ENCODE measurements around the gene ITIH3. TPM values are rescaled to one million over a fixed set of nuclear protein-coding genes. Genes with fewer than 3 reads are reported as not detected.

ITIH3 gene
- total RNA-seq, 1 experiment from 2014 or later: not detected

- H3K4me3 ChIP-seq: no peak overlapping the region
- no peak for DNase-seq
- no peaks in the 10 kb centered on the region for H3K9me3 ChIP-seq
- H3K27me3 ChIP-seq: no peaks in the 10 kb centered on the region
- H3K36me3 ChIP-seq: no peaks in the 10 kb centered on the region
These were observed 10.9 kb downstream of the ITIH3 start for GRCh38 chr3:52805270-52806039.

- no peaks in the 10 kb centered on the region for H3K9me3 ChIP-seq
- no peaks in the 10 kb centered on the region for H3K27me3 ChIP-seq
- H3K36me3 ChIP-seq: no peaks in the 10 kb centered on the region
- DNase-seq: no peak
- no peak overlapping the region for H3K4me3 ChIP-seq
These were observed 14.6 kb downstream of the ITIH3 start for GRCh38 chr3:52809149-52809548.

GRCh38 chr3:52809662-52810377, 15.2 kb downstream of the ITIH3 start:
- no peaks in the 10 kb centered on the region for H3K36me3 ChIP-seq
- DNase-seq: no peak
- no peak overlapping the region for H3K4me3 ChIP-seq
- no peaks in the 10 kb centered on the region for H3K27me3 ChIP-seq
- no peaks in the 10 kb centered on the region for H3K9me3 ChIP-seq

- Histone ChIP-seq H3K4me3 (no peak overlapping the region), H3K36me3 (no peaks in the 10 kb centered on the region), H3K27me3 (no peaks in the 10 kb centered on the region), H3K9me3 (no peaks in the 10 kb centered on the region)
- DNase-seq: no peak
These were observed 16.3 kb downstream of the ITIH3 start for GRCh38 chr3:52810923-52811322.

GRCh38 chr3:52811452-52812011, 16.9 kb downstream of the ITIH3 start:
- H3K9me3 ChIP-seq: no peaks in the 10 kb centered on the region

GRCh38 chr3:52813810-52814209, 19.2 kb downstream of the ITIH3 start:
- H3K4me3 ChIP-seq: no peak overlapping the region
- no peaks in the 10 kb centered on the region for H3K9me3 ChIP-seq
- H3K27me3 ChIP-seq: no peaks in the 10 kb centered on the region
- H3K36me3 ChIP-seq: no peaks in the 10 kb centered on the region
- no peak for DNase-seq

More at GRCh38 chr3:52811452-52812011, 16.9 kb downstream of the ITIH3 start:
- DNase-seq: no peak
- no peak overlapping the region for H3K4me3 ChIP-seq
- H3K27me3 ChIP-seq: no peaks in the 10 kb centered on the region
- H3K36me3 ChIP-seq: no peaks in the 10 kb centered on the region

- Histone ChIP-seq H3K36me3 (no peaks in the 10 kb centered on the region), H3K4me3 (no peak overlapping the region), H3K9me3 (no peaks in the 10 kb centered on the region), H3K27me3 (no peaks in the 10 kb centered on the region)
- no peak for DNase-seq
These were observed 21.6 kb downstream of the ITIH3 start for GRCh38 chr3:52816199-52816598.

GRCh38 chr3:52816654-52817053, 22.1 kb downstream of the ITIH3 start:
- Histone ChIP-seq H3K9me3 (no peaks in the 10 kb centered on the region), H3K27me3 (no peaks in the 10 kb centered on the region), H3K4me3 (no peak overlapping the region), H3K36me3 (no peaks in the 10 kb centered on the region)
- no peak for DNase-seq

- H3K9me3 ChIP-seq: no peaks in the 10 kb centered on the region
- no peak for DNase-seq
- H3K4me3 ChIP-seq: no peak overlapping the region
- no peaks in the 10 kb centered on the region for H3K27me3 ChIP-seq
- H3K36me3 ChIP-seq: no peaks in the 10 kb centered on the region
These were observed 22.6 kb downstream of the ITIH3 start for GRCh38 chr3:52817221-52817620.

GRCh38 chr3:52817860-52818259, 23.3 kb downstream of the ITIH3 start:
- no peak for DNase-seq
- Histone ChIP-seq H3K36me3 (no peaks in the 10 kb centered on the region), H3K4me3 (no peak overlapping the region), H3K9me3 (no peaks in the 10 kb centered on the region), H3K27me3 (no peaks in the 10 kb centered on the region)

- Histone ChIP-seq H3K36me3 (no peaks in the 10 kb centered on the region), H3K27me3 (no peaks in the 10 kb centered on the region), H3K9me3 (no peaks in the 10 kb centered on the region), H3K4me3 (no peak overlapping the region)
- DNase-seq: no peak
These were observed 25.3 kb downstream of the ITIH3 start for GRCh38 chr3:52819936-52820335.

GRCh38 chr3:52820736-52821135, 26.1 kb downstream of the ITIH3 start:
- no peak for DNase-seq
- no peaks in the 10 kb centered on the region for H3K9me3 ChIP-seq
- H3K27me3 ChIP-seq: no peaks in the 10 kb centered on the region
- H3K4me3 ChIP-seq: no peak overlapping the region
- H3K36me3 ChIP-seq: no peaks in the 10 kb centered on the region

- Histone ChIP-seq H3K4me3 (no peak overlapping the region), H3K36me3 (no peaks in the 10 kb centered on the region), H3K9me3 (no peaks in the 10 kb centered on the region), H3K27me3 (no peaks in the 10 kb centered on the region)
- no peak for DNase-seq
These were observed 27.8 kb downstream of the ITIH3 start for GRCh38 chr3:52822363-52822762.

- DNase-seq: no peak
- no peaks in the 10 kb centered on the region for H3K9me3 ChIP-seq
- H3K27me3 ChIP-seq: no peaks in the 10 kb centered on the region
- no peaks in the 10 kb centered on the region for H3K36me3 ChIP-seq
- no peak overlapping the region for H3K4me3 ChIP-seq
These were observed 29.4 kb downstream of the ITIH3 start for GRCh38 chr3:52824037-52824436.

GRCh38 chr3:52827441-52827840, 32.8 kb downstream of the ITIH3 start:
- no peaks in the 10 kb centered on the region for H3K27me3 ChIP-seq

GRCh38 chr3:52827866-52828376, 33.3 kb downstream of the ITIH3 start:
- H3K36me3 ChIP-seq: no peaks in the 10 kb centered on the region
- no peaks in the 10 kb centered on the region for H3K9me3 ChIP-seq
- H3K27me3 ChIP-seq: no peaks in the 10 kb centered on the region
- no peak for DNase-seq
- H3K4me3 ChIP-seq: no peak overlapping the region

More at GRCh38 chr3:52827441-52827840, 32.8 kb downstream of the ITIH3 start:
- Histone ChIP-seq H3K9me3 (no peaks in the 10 kb centered on the region), H3K36me3 (no peaks in the 10 kb centered on the region), H3K4me3 (no peak overlapping the region)
- no peak for DNase-seq

GRCh38 chr3:52829482-52829881, 34.9 kb downstream of the ITIH3 start:
- Histone ChIP-seq H3K9me3 (no peaks in the 10 kb centered on the region), H3K4me3 (no peak overlapping the region), H3K36me3 (no peaks in the 10 kb centered on the region), H3K27me3 (no peaks in the 10 kb centered on the region)
- no peak for DNase-seq

Data from MG63 (cell line).